K562 (cell line): ENCODE data around the gene CST2. TPM values are rescaled to one million over a fixed set of nuclear protein-coding genes. Genes with fewer than 3 reads are reported as not detected.

ENCODE experiments used
- SREBF2 ChIP-seq: sonication (generic); formaldehyde crosslinking; IDR thresholded peaks from 2 replicates; pipeline ENCODE4 v1.4.0; 2020; ENCODE audit warnings: mild to moderate bottlenecking, missing genetic modification reagents
- polyA plus RNA-seq, 8 experiments: library from polyadenylated mRNA; depleted of rRNA in 4 of 8; stranded (reverse) in 5 of 8; unstranded in 3 of 8; fragments of >200 nt; fragmentation: Nextera tagmentation in 2 of 8; fragmentation: Illumina TruSeq in 1 of 8; extraction: Ambion mirVana in 2 of 8; extraction: Trizol in 1 of 8; gene quantifications; 2 replicates each; pipeline versions ENCODE4 v1.2.1 to v1.2.3, GENCODE V29; 2011 to 2014; ENCODE audit warnings: inconsistent platforms in 1 of 8, missing spikeins in 1 of 8
- total RNA-seq, 7 experiments: library from RNA; depleted of rRNA in 6 of 7; stranded (reverse); fragments of >200 nt in 6 of 7; fragmentation: Illumina TruSeq in 2 of 7; extraction: Trizol in 2 of 7; gene quantifications; 2 replicates each; pipeline versions ENCODE4 v1.2.1 to v1.2.3, GENCODE V29; 2011 to 2021; ENCODE audit warnings: low replicate concordance in 1 of 7
- TF ChIP-seq, protein P1 (sequence below): fragments of 450-650 bp; IDR thresholded peaks from 2 replicates; pipeline ENCODE4 v1.7.0; 2016; ENCODE audit warnings: borderline replicate concordance
- TF ChIP-seq, protein P2 (sequence below): fragments of 250-450 bp; sonication (Bioruptor Pico); IDR thresholded peaks from 2 replicates; pipeline ENCODE4 v1.4.0; 2020; ENCODE audit warnings: mild to moderate bottlenecking, moderate library complexity, borderline replicate concordance

Gene CST2
- total and polyA plus RNA-seq, 9 of the 15 experiments (the other 6 are each of a cell fraction or from before 2014, with no cell fraction given) = not detected

DNA sequence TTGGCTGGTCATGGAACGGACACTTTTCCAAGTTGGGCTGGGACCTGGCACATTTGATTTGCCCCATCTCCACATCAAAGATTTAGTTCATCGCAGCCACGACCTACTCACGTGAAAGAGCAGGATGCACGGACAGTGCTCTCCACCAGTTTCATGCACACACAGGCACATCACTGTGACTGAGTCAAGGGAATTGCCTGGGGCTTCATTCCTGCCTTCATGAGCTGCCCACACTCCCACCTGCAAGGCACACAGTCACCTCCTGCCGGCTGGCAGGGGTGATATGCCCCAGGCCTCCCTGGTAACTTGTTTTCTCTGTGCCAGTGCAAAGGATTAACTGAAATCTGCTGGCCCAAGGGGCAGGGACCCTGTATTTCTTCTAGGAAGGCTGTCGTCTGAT is 52.4 kb downstream of the CST2 start (continued):
- TF ChIP-seq, protein P1, sequence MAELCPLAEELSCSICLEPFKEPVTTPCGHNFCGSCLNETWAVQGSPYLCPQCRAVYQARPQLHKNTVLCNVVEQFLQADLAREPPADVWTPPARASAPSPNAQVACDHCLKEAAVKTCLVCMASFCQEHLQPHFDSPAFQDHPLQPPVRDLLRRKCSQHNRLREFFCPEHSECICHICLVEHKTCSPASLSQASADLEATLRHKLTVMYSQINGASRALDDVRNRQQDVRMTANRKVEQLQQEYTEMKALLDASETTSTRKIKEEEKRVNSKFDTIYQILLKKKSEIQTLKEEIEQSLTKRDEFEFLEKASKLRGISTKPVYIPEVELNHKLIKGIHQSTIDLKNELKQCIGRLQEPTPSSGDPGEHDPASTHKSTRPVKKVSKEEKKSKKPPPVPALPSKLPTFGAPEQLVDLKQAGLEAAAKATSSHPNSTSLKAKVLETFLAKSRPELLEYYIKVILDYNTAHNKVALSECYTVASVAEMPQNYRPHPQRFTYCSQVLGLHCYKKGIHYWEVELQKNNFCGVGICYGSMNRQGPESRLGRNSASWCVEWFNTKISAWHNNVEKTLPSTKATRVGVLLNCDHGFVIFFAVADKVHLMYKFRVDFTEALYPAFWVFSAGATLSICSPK = no peak
- TF ChIP-seq SREBF2 (CRISPR knock-in tag) = no peak
- TF ChIP-seq, protein P2, sequence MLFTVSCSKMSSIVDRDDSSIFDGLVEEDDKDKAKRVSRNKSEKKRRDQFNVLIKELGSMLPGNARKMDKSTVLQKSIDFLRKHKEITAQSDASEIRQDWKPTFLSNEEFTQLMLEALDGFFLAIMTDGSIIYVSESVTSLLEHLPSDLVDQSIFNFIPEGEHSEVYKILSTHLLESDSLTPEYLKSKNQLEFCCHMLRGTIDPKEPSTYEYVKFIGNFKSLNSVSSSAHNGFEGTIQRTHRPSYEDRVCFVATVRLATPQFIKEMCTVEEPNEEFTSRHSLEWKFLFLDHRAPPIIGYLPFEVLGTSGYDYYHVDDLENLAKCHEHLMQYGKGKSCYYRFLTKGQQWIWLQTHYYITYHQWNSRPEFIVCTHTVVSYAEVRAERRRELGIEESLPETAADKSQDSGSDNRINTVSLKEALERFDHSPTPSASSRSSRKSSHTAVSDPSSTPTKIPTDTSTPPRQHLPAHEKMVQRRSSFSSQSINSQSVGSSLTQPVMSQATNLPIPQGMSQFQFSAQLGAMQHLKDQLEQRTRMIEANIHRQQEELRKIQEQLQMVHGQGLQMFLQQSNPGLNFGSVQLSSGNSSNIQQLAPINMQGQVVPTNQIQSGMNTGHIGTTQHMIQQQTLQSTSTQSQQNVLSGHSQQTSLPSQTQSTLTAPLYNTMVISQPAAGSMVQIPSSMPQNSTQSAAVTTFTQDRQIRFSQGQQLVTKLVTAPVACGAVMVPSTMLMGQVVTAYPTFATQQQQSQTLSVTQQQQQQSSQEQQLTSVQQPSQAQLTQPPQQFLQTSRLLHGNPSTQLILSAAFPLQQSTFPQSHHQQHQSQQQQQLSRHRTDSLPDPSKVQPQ (CRISPR knock-in tag) = no peak

Other genes starting within 250 kb of the CST2 start
- not detected in 2 replicates for gene CST9, start 220.8 kb downstream of the CST2 start, total RNA-seq (2014; rRNA removed)
- gene CST9, start 220.8 kb downstream of the CST2 start, total RNA-seq (2014; rRNA removed; fragmentation: Illumina TruSeq; extraction: Trizol) = not detected in 2 replicates
- not detected in 2 replicates for gene CST9, start 220.8 kb downstream of the CST2 start, total RNA-seq (2015; rRNA removed; fragmentation: Illumina TruSeq; extraction: Trizol)
- gene CST9, start 220.8 kb downstream of the CST2 start, total RNA-seq (2021) = not detected in 2 replicates
- gene CST9, start 220.8 kb downstream of the CST2 start, polyA plus RNA-seq (2011; rRNA removed) = not detected in 2 replicates
- gene CST9, start 220.8 kb downstream of the CST2 start, polyA plus RNA-seq (2014; fragmentation: Illumina TruSeq; extraction: Trizol) = not detected in 2 replicates
- gene CST9, start 220.8 kb downstream of the CST2 start, polyA plus RNA-seq (2014; fragmentation: Nextera tagmentation; extraction: Ambion mirVana) = not detected
- not detected in 2 replicates for gene CST9, start 220.8 kb downstream of the CST2 start, polyA plus RNA-seq (2014; rRNA removed)
- 66.7 and 81.2 TPM in 2 replicates for gene CST3, start 188.8 kb downstream of the CST2 start, total RNA-seq (2014; rRNA removed)
- gene CST3, start 188.8 kb downstream of the CST2 start, total RNA-seq (2014; rRNA removed; fragmentation: Illumina TruSeq; extraction: Trizol) = 14.8 and 23.1 TPM in 2 replicates
- gene CST3, start 188.8 kb downstream of the CST2 start, total RNA-seq (2015; rRNA removed; fragmentation: Illumina TruSeq; extraction: Trizol) = 42.9 and 48.5 TPM in 2 replicates
- gene CST3, start 188.8 kb downstream of the CST2 start, total RNA-seq (2021) = 111 and 113 TPM in 2 replicates
- gene CST3, start 188.8 kb downstream of the CST2 start, polyA plus RNA-seq (2011; rRNA removed) = 46.6 and 83.5 TPM in 2 replicates
- gene CST3, start 188.8 kb downstream of the CST2 start, polyA plus RNA-seq (2014; fragmentation: Illumina TruSeq; extraction: Trizol) = 52.1 and 55.2 TPM in 2 replicates
- 10 to 100 TPM in 1 of 2 experiments, 1 to 10 TPM in 1; 8.7 to 12.4 TPM for gene CST3, start 188.8 kb downstream of the CST2 start, polyA plus RNA-seq (2014; fragmentation: Nextera tagmentation; extraction: Ambion mirVana)
- gene CST3, start 188.8 kb downstream of the CST2 start, polyA plus RNA-seq (2014; rRNA removed) = 103 and 110 TPM in 2 replicates
- gene CST4, start 137.7 kb downstream of the CST2 start, total RNA-seq (2014; rRNA removed) = not detected in 2 replicates
- not detected in 2 replicates for gene CST4, start 137.7 kb downstream of the CST2 start, total RNA-seq (2014; rRNA removed; fragmentation: Illumina TruSeq; extraction: Trizol)
- gene CST4, start 137.7 kb downstream of the CST2 start, total RNA-seq (2015; rRNA removed; fragmentation: Illumina TruSeq; extraction: Trizol) = not detected in 2 replicates
- not detected in 2 replicates for gene CST4, start 137.7 kb downstream of the CST2 start, total RNA-seq (2021)
- not detected in 2 replicates for gene CST4, start 137.7 kb downstream of the CST2 start, polyA plus RNA-seq (2011; rRNA removed)
- gene CST4, start 137.7 kb downstream of the CST2 start, polyA plus RNA-seq (2014; fragmentation: Illumina TruSeq; extraction: Trizol) = not detected in 2 replicates
- gene CST4, start 137.7 kb downstream of the CST2 start, polyA plus RNA-seq (2014; fragmentation: Nextera tagmentation; extraction: Ambion mirVana) = not detected
- gene CST4, start 137.7 kb downstream of the CST2 start, polyA plus RNA-seq (2014; rRNA removed) = not detected in 2 replicates
- gene CST1, start 75.8 kb downstream of the CST2 start, total RNA-seq (2014; rRNA removed) = not detected in 2 replicates
- not detected in 2 replicates for gene CST1, start 75.8 kb downstream of the CST2 start, total RNA-seq (2014; rRNA removed; fragmentation: Illumina TruSeq; extraction: Trizol)
- not detected in 2 replicates for gene CST1, start 75.8 kb downstream of the CST2 start, total RNA-seq (2015; rRNA removed; fragmentation: Illumina TruSeq; extraction: Trizol)
- not detected in 2 replicates for gene CST1, start 75.8 kb downstream of the CST2 start, total RNA-seq (2021)
- gene CST1, start 75.8 kb downstream of the CST2 start, polyA plus RNA-seq (2011; rRNA removed) = not detected in 2 replicates
- gene CST1, start 75.8 kb downstream of the CST2 start, polyA plus RNA-seq (2014; fragmentation: Illumina TruSeq; extraction: Trizol) = not detected in 2 replicates
- not detected for gene CST1, start 75.8 kb downstream of the CST2 start, polyA plus RNA-seq (2014; fragmentation: Nextera tagmentation; extraction: Ambion mirVana)
- not detected in 2 replicates for gene CST1, start 75.8 kb downstream of the CST2 start, polyA plus RNA-seq (2014; rRNA removed)
- gene CST5, start 53.0 kb upstream of the CST2 start, total RNA-seq (2014; rRNA removed) = not detected in 2 replicates
- not detected in 2 replicates for gene CST5, start 53.0 kb upstream of the CST2 start, total RNA-seq (2014; rRNA removed; fragmentation: Illumina TruSeq; extraction: Trizol)
- not detected in 2 replicates for gene CST5, start 53.0 kb upstream of the CST2 start, total RNA-seq (2015; rRNA removed; fragmentation: Illumina TruSeq; extraction: Trizol)
- gene CST5, start 53.0 kb upstream of the CST2 start, total RNA-seq (2021) = not detected in 2 replicates
- gene CST5, start 53.0 kb upstream of the CST2 start, polyA plus RNA-seq (2011; rRNA removed) = not detected in 2 replicates
- gene CST5, start 53.0 kb upstream of the CST2 start, polyA plus RNA-seq (2014; fragmentation: Illumina TruSeq; extraction: Trizol) = not detected in 2 replicates
- not detected for gene CST5, start 53.0 kb upstream of the CST2 start, polyA plus RNA-seq (2014; fragmentation: Nextera tagmentation; extraction: Ambion mirVana)
- gene CST5, start 53.0 kb upstream of the CST2 start, polyA plus RNA-seq (2014; rRNA removed) = not detected in 2 replicates
- not detected in 2 replicates for gene GGTLC1, start 162.1 kb upstream of the CST2 start, total RNA-seq (2014; rRNA removed)
- not detected in 2 replicates for gene GGTLC1, start 162.1 kb upstream of the CST2 start, total RNA-seq (2014; rRNA removed; fragmentation: Illumina TruSeq; extraction: Trizol)
- gene GGTLC1, start 162.1 kb upstream of the CST2 start, total RNA-seq (2015; rRNA removed; fragmentation: Illumina TruSeq; extraction: Trizol) = not detected in 2 replicates
- not detected in 2 replicates for gene GGTLC1, start 162.1 kb upstream of the CST2 start, total RNA-seq (2021)
- not detected in 2 replicates for gene GGTLC1, start 162.1 kb upstream of the CST2 start, polyA plus RNA-seq (2011; rRNA removed)
- gene GGTLC1, start 162.1 kb upstream of the CST2 start, polyA plus RNA-seq (2014; fragmentation: Illumina TruSeq; extraction: Trizol) = not detected in 2 replicates
- gene GGTLC1, start 162.1 kb upstream of the CST2 start, polyA plus RNA-seq (2014; fragmentation: Nextera tagmentation; extraction: Ambion mirVana) = not detected
- gene GGTLC1, start 162.1 kb upstream of the CST2 start, polyA plus RNA-seq (2014; rRNA removed) = not detected in 2 replicates